ENCODE measurements around the gene SPIC.
"Not testable (repeated sequence)": the region's sequence is repeated elsewhere in the genome, so short reads cannot be mapped to it uniquely, and the experiment has no call there.

Gene SPIC

GRCh38 chr12:101474711-101475386 is at the start of gene SPIC:
Gene SPIC, plus strand, starts transcription at chr12:101475336. Its CDS starts 1,569 bp downstream, at chr12:101476905.
- intact Hi-C loops (cut with micrococcal nuclease), result no loop called here
- H3K36me3 Mint-ChIP-seq (ENCODE audit: low read depth), result no peaks in the 10 kb centered on the region
- H3K4me1 Mint-ChIP-seq (ENCODE audit: low read depth), result no peaks in the 10 kb centered on the region
- H3K9me3 Mint-ChIP-seq, result no peaks in the 10 kb centered on the region
- no peak within 1 kb of the TSS for H3K27ac Mint-ChIP-seq
- H3K27me3 Mint-ChIP-seq, result peaks cover 2% of the 10 kb centered on the region
- no peak within 1 kb of the TSS for H3K4me3 Mint-ChIP-seq

GRCh38 chr12:101430456-101430855 is 44.7 kb upstream of the SPIC start:
- Mint-ChIP-seq H3K27me3 (no peaks in the 10 kb centered on the region), H3K9me3 (no peaks in the 10 kb centered on the region), H3K27ac (no peak overlapping the region), H3K4me3 (no peak overlapping the region), H3K4me1 (ENCODE audit: low read depth) (no peaks in the 10 kb centered on the region), H3K36me3 (ENCODE audit: low read depth) (no peaks in the 10 kb centered on the region)
- intact Hi-C loops (cut with micrococcal nuclease), result no loop called here

- Mint-ChIP-seq H3K27me3 (no peaks in the 10 kb centered on the region), H3K9me3 (no peaks in the 10 kb centered on the region), H3K36me3 (ENCODE audit: low read depth) (no peaks in the 10 kb centered on the region), H3K27ac (no peak overlapping the region), H3K4me1 (ENCODE audit: low read depth) (peaks cover 24% of the 10 kb centered on the region), H3K4me3 (no peak overlapping the region)
- intact Hi-C loops (cut with micrococcal nuclease), result no loop called here
Observed at GRCh38 chr12:101436136-101436535, 39.0 kb upstream of the SPIC start.

- peak overlapping the region; percentile 77 for H3K27ac Mint-ChIP-seq
- no peak overlapping the region for H3K4me3 Mint-ChIP-seq
- intact Hi-C loops (cut with micrococcal nuclease), result no loop called here
- H3K9me3 Mint-ChIP-seq, result no peaks in the 10 kb centered on the region
- no peaks in the 10 kb centered on the region for H3K36me3 Mint-ChIP-seq (ENCODE audit: low read depth)
- peaks cover 40% of the 10 kb centered on the region for H3K4me1 Mint-ChIP-seq (ENCODE audit: low read depth)
- H3K27me3 Mint-ChIP-seq, result no peaks in the 10 kb centered on the region
Observed at GRCh38 chr12:101439236-101439635, 35.9 kb upstream of the SPIC start.

- Mint-ChIP-seq H3K36me3 (ENCODE audit: low read depth) (no peaks in the 10 kb centered on the region), H3K4me3 (peak overlapping the region; percentile 7), H3K4me1 (ENCODE audit: low read depth) (peaks cover 34% of the 10 kb centered on the region), H3K27me3 (no peaks in the 10 kb centered on the region), H3K9me3 (no peaks in the 10 kb centered on the region), H3K27ac (peak overlapping the region; percentile 77)
- intact Hi-C loops (cut with micrococcal nuclease), result no loop called here
Observed at GRCh38 chr12:101441461-101442224, 33.5 kb upstream of the SPIC start.

GRCh38 chr12:101455685-101456084 is 19.5 kb upstream of the SPIC start:
- no peak overlapping the region for H3K27ac Mint-ChIP-seq
- peaks cover 6% of the 10 kb centered on the region for H3K36me3 Mint-ChIP-seq (ENCODE audit: low read depth)
- H3K27me3 Mint-ChIP-seq, result peaks cover 4% of the 10 kb centered on the region
- peaks cover 16% of the 10 kb centered on the region for H3K9me3 Mint-ChIP-seq
- intact Hi-C loops (cut with micrococcal nuclease), result no loop called here
- no peak overlapping the region for H3K4me3 Mint-ChIP-seq
- H3K4me1 Mint-ChIP-seq (ENCODE audit: low read depth), result peaks cover 20% of the 10 kb centered on the region

GRCh38 chr12:101459642-101460346 is 15.3 kb upstream of the SPIC start:
- H3K27ac Mint-ChIP-seq, result peak overlapping the region; percentile 76
- peaks cover 6% of the 10 kb centered on the region for H3K36me3 Mint-ChIP-seq (ENCODE audit: low read depth)
- H3K4me1 Mint-ChIP-seq (ENCODE audit: low read depth), result peaks cover 20% of the 10 kb centered on the region

GRCh38 chr12:101468948-101469347 is 6.2 kb upstream of the SPIC start:
- Mint-ChIP-seq H3K36me3 (ENCODE audit: low read depth) (no peaks in the 10 kb centered on the region), H3K4me1 (ENCODE audit: low read depth) (no peaks in the 10 kb centered on the region), H3K4me3 (no peak overlapping the region), H3K27ac (no peak overlapping the region), H3K27me3 (no peaks in the 10 kb centered on the region), H3K9me3 (no peaks in the 10 kb centered on the region)
- intact Hi-C loops (cut with micrococcal nuclease), result no loop called here

More at GRCh38 chr12:101459642-101460346, 15.3 kb upstream of the SPIC start:
- peaks cover 16% of the 10 kb centered on the region for H3K9me3 Mint-ChIP-seq
- no peak overlapping the region for H3K4me3 Mint-ChIP-seq
- intact Hi-C loops (cut with micrococcal nuclease), result no loop called here
- peaks cover 7% of the 10 kb centered on the region for H3K27me3 Mint-ChIP-seq

GRCh38 chr12:101470939-101471338 is 4.2 kb upstream of the SPIC start:
- no peaks in the 10 kb centered on the region for H3K27me3 Mint-ChIP-seq
- no peaks in the 10 kb centered on the region for H3K36me3 Mint-ChIP-seq (ENCODE audit: low read depth)
- intact Hi-C loops (cut with micrococcal nuclease), result no loop called here
- no peaks in the 10 kb centered on the region for H3K9me3 Mint-ChIP-seq
- no peak overlapping the region for H3K27ac Mint-ChIP-seq
- no peaks in the 10 kb centered on the region for H3K4me1 Mint-ChIP-seq (ENCODE audit: low read depth)
- no peak overlapping the region for H3K4me3 Mint-ChIP-seq

- H3K27ac Mint-ChIP-seq; H3K27me3 Mint-ChIP-seq; H3K9me3 Mint-ChIP-seq; intact Hi-C loops (cut with micrococcal nuclease); H3K4me3 Mint-ChIP-seq; H3K4me1 Mint-ChIP-seq (ENCODE audit: low read depth); H3K36me3 Mint-ChIP-seq (ENCODE audit: low read depth): not testable (repeated sequence)
Observed at GRCh38 chr12:101471878-101472277, 3.3 kb upstream of the SPIC start.

- intact Hi-C loops (cut with micrococcal nuclease), result no loop called here
- Mint-ChIP-seq H3K4me1 (ENCODE audit: low read depth) (no peaks in the 10 kb centered on the region), H3K27me3 (peaks cover 2% of the 10 kb centered on the region), H3K27ac (no peak overlapping the region), H3K4me3 (no peak overlapping the region), H3K9me3 (no peaks in the 10 kb centered on the region), H3K36me3 (ENCODE audit: low read depth) (no peaks in the 10 kb centered on the region)
Observed at GRCh38 chr12:101474248-101474647, 888 bp upstream of the SPIC start.

GRCh38 chr12:101475751-101476305 is 692 bp downstream of the SPIC start:
- Mint-ChIP-seq H3K4me1 (ENCODE audit: low read depth) (no peaks in the 10 kb centered on the region), H3K36me3 (ENCODE audit: low read depth) (no peaks in the 10 kb centered on the region), H3K27ac (no peak overlapping the region), H3K4me3 (no peak overlapping the region), H3K27me3 (peaks cover 2% of the 10 kb centered on the region), H3K9me3 (no peaks in the 10 kb centered on the region)
- intact Hi-C loops (cut with micrococcal nuclease), result no loop called here

GRCh38 chr12:101480849-101481248 is 5.7 kb downstream of the SPIC start:
- Mint-ChIP-seq H3K4me3 (no peak overlapping the region), H3K27me3 (peaks cover 2% of the 10 kb centered on the region), H3K27ac (no peak overlapping the region), H3K4me1 (ENCODE audit: low read depth) (no peaks in the 10 kb centered on the region), H3K36me3 (ENCODE audit: low read depth) (no peaks in the 10 kb centered on the region), H3K9me3 (no peaks in the 10 kb centered on the region)
- intact Hi-C loops (cut with micrococcal nuclease), result no loop called here

GRCh38 chr12:101485021-101485420 is 9.9 kb downstream of the SPIC start:
- intact Hi-C loops (cut with micrococcal nuclease), result no loop called here
- H3K36me3 Mint-ChIP-seq (ENCODE audit: low read depth), result no peaks in the 10 kb centered on the region
- peaks cover 2% of the 10 kb centered on the region for H3K27me3 Mint-ChIP-seq
- no peak overlapping the region for H3K4me3 Mint-ChIP-seq
- H3K27ac Mint-ChIP-seq, result no peak overlapping the region
- peaks cover 6% of the 10 kb centered on the region for H3K4me1 Mint-ChIP-seq (ENCODE audit: low read depth)
- no peaks in the 10 kb centered on the region for H3K9me3 Mint-ChIP-seq
